Activated CD4-positive, alpha-beta T cell treated with anti-CD3 and anti-CD28 coated beads, Interleukin-10, Interleukin-2, amounts not matched to agents 100 ng/mL and 50 ng/mL, durations not matched to agents 16 hours and 8 hours (primary cell): ENCODE data around the gene DNAL1.

Experiments
- DNase-seq: peaks from one replicate; pipeline ENCODE4 v3.0.0-alpha.2; 2020

The DNAL1 gene

GRCh38 chr14:73744874-73745529 is 100.2 kb downstream of the DNAL1 start:
- peak; percentile 30 for DNase-seq

GRCh38 chr14:73745571-73746519 is 101.1 kb downstream of the DNAL1 start:
- no peak for DNase-seq

- no peak for DNase-seq
Observed at GRCh38 chr14:73746520-73747378, 102.0 kb downstream of the DNAL1 start.

GRCh38 chr14:73747379-73748211 is 102.8 kb downstream of the DNAL1 start:
- DNase-seq: no peak

GRCh38 chr14:73748858-73749357 is 104.1 kb downstream of the DNAL1 start:
- DNase-seq: no peak

GRCh38 chr14:73749706-73750530 is 105.1 kb downstream of the DNAL1 start:
- no peak for DNase-seq

GRCh38 chr14:73750531-73750901 is 105.7 kb downstream of the DNAL1 start:
- DNase-seq: no peak

- DNase-seq: no peak
Observed at GRCh38 chr14:73751157-73751691, 106.4 kb downstream of the DNAL1 start.

- no peak for DNase-seq
Observed at GRCh38 chr14:73752297-73752992, 107.7 kb downstream of the DNAL1 start.
